OCI-LY7 (cell line): ENCODE results near the gene MTARC2.

Experiments used
- CTCF ChIP-seq: fragments of 200-600 bp; sonication (generic); conservative IDR thresholded peaks from 2 replicates; pipeline ENCODE4 v1.5.1; 2014; ENCODE audit warnings: mild to moderate bottlenecking, antibody characterized with exemption, low read length, moderate library complexity, mixed read lengths
- EZH2phosphoT487 ChIP-seq: fragments of 200-600 bp; sonication (generic); IDR thresholded peaks from 2 replicates; pipeline ENCODE4 v1.6.1; 2018; ENCODE audit warnings: low read depth, borderline replicate concordance, mild to moderate bottlenecking, mixed run types, antibody characterized with exemption, low read length, moderate library complexity, mixed read lengths

GRCh38 chr1:220754212-220754917 is 6.2 kb downstream of the MTARC2 start:
- TF ChIP-seq CTCF (no peak), EZH2phosphoT487 (no peak)
